ACC112 (cell line): ENCODE data around the gene PRR29.
"Not testable (repeated sequence)": the region's sequence is repeated elsewhere in the genome, so short reads cannot be mapped to it uniquely, and the experiment has no call there.

Source experiments
- H2AFZ ChIP-seq: fragments of 200-600 bp; sonication (generic); one replicate; pipeline ENCODE4 v1.6.0; 2017; ENCODE audit warnings: antibody characterized with exemption, low read length; ENCODE audit not compliant: unreplicated experiment
- H3K27ac ChIP-seq: fragments of 200-600 bp; sonication (generic); 2 replicates; pipeline ENCODE4 v1.5.1; 2014; ENCODE audit warnings: low read depth, mild to moderate bottlenecking, antibody characterized with exemption, low read length, moderate library complexity
- H3K27me3 ChIP-seq: fragments of 200-600 bp; sonication (generic); 2 replicates; pipeline ENCODE4 v1.6.1; 2014; ENCODE audit warnings: mild to moderate bottlenecking, antibody characterized with exemption, low read length, moderate library complexity, mixed read lengths; ENCODE audit not compliant: insufficient read depth
- H3K36me3 ChIP-seq: fragments of 200-600 bp; sonication (generic); 2 replicates; pipeline ENCODE4 v1.6.1; 2016; ENCODE audit warnings: mild to moderate bottlenecking, antibody characterized with exemption, low read length, moderate library complexity, mixed read lengths; ENCODE audit not compliant: insufficient read depth
- H3K4me1 ChIP-seq: fragments of 200-600 bp; sonication (generic); one replicate; pipeline ENCODE4 v1.6.1; 2016; ENCODE audit warnings: low read length, mixed read lengths; ENCODE audit not compliant: insufficient read depth, unreplicated experiment, control insufficient read depth
- H3K4me3 ChIP-seq: fragments of 200-600 bp; sonication (generic); 2 replicates; pipeline ENCODE4 v1.5.1; 2014; ENCODE audit warnings: mild to moderate bottlenecking, low read depth, low read length
- H3K79me2 ChIP-seq: fragments of 200-600 bp; sonication (generic); one replicate; pipeline ENCODE4 v1.6.0; 2016; ENCODE audit warnings: low read length; ENCODE audit not compliant: control insufficient read depth, unreplicated experiment, insufficient read depth

PRR29 gene

GRCh38 chr17:64005734-64006167 lies 7.6 kb downstream of the PRR29 start:
- H3K4me3 ChIP-seq: peak overlapping the region; percentile 44; the same call in 1 of the 2 replicates
- no peak overlapping the region for H3K27ac ChIP-seq
- H3K27me3 ChIP-seq: no peaks in the 10 kb centered on the region
- no peaks in the 10 kb centered on the region for H3K36me3 ChIP-seq
- H3K79me2 ChIP-seq: no peaks in the 10 kb centered on the region
- no peak overlapping the region for H2AFZ ChIP-seq
- H3K4me1 ChIP-seq: peaks cover 59% of the 10 kb centered on the region

GRCh38 chr17:64006361-64007088 lies 8.4 kb downstream of the PRR29 start:
- Histone ChIP-seq H2AFZ (no peak overlapping the region), H3K4me1 (peaks cover 57% of the 10 kb centered on the region), H3K27ac (no peak overlapping the region), H3K27me3 (no peaks in the 10 kb centered on the region), H3K36me3 (no peaks in the 10 kb centered on the region), H3K79me2 (no peaks in the 10 kb centered on the region), H3K4me3 (peak overlapping the region; percentile 58)

DNA sequence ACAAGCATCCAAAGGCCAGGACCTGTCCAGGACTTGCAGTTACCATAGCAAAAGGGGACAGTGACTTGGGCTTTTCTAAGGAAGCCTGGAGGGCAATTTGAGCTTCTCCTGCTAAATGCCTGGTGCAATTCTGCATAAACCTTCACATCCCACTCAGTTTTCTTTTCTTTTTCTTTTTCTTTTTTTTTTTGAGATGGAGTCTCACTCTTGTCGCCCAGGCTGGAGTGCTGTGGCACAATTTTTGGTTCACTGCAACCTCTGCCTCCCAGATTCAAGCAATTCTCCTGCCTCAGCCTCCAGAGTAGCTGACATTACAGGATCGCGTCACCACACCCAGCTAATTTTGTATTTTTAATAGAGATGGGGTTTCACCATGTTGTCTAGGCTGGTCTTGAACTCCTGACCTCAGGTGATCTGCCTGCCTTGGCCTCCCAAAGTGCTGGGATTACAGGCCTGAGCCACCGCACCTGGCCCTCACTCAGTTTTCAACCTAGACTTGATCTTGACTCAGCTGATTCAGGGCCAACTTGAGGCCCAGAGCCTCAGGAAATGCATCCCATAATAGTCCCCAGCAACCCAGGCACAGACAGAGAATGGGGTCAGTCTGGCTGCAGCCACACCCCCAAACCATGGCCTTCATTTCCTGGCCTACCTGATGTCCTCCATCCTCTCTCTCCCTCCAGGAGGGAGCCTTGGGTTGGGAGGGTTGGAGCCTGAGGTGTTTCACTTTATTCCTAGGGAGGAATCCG lies 9.1 kb downstream of the PRR29 start:
- Histone ChIP-seq H2AFZ (peak overlapping the region; percentile 85), H3K4me1 (peaks cover 50% of the 10 kb centered on the region)
- H3K4me3 ChIP-seq, H3K27ac ChIP-seq, H3K79me2 ChIP-seq, H3K27me3 ChIP-seq, H3K36me3 ChIP-seq: not testable (repeated sequence)

DNA sequence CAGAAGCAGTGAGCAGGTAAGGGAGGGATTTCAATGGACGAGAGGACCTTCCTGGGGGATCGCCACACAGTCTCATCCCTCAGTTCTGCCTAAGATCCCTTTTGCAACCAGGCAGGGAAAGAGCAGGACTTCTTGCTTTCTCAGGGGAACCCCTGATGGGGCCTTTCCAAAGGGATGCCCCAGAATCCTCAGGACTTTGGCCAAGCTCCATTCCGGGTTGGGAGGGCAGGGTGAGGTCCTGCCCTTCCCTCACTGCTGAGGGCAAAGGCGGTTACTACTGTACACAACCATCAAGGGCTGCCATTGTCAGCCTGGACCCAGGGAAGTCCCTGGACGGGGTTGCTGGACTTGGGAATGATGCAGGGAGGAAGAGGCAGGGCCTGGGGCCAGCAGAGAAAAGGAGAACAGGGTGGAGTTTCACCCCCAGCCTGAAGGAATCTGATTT lies 9.7 kb downstream of the PRR29 start:
- Histone ChIP-seq H3K27ac (no peak overlapping the region), H3K79me2 (no peaks in the 10 kb centered on the region), H3K4me3 (no peak overlapping the region), H2AFZ (peak overlapping the region; percentile 85), H3K36me3 (no peaks in the 10 kb centered on the region), H3K4me1 (peaks cover 49% of the 10 kb centered on the region), H3K27me3 (no peaks in the 10 kb centered on the region)

- no peaks in the 10 kb centered on the region for H3K79me2 ChIP-seq
- H3K36me3 ChIP-seq: no peaks in the 10 kb centered on the region
- no peak overlapping the region for H3K4me3 ChIP-seq
- peaks cover 49% of the 10 kb centered on the region for H3K4me1 ChIP-seq
- no peaks in the 10 kb centered on the region for H3K27me3 ChIP-seq
- peak overlapping the region; percentile 38; the same call in 1 of the 2 replicates for H3K27ac ChIP-seq
- peak overlapping the region; percentile 85 for H2AFZ ChIP-seq
These were observed 10.2 kb downstream of the PRR29 start for GRCh38 chr17:64008346-64008745.

- Histone ChIP-seq H3K27ac (peak overlapping the region; percentile 38; the same call in 1 of the 2 replicates), H2AFZ (no peak overlapping the region), H3K36me3 (no peaks in the 10 kb centered on the region), H3K4me3 (no peak overlapping the region), H3K4me1 (peaks cover 49% of the 10 kb centered on the region), H3K79me2 (no peaks in the 10 kb centered on the region), H3K27me3 (no peaks in the 10 kb centered on the region)
These were observed 10.7 kb downstream of the PRR29 start for GRCh38 chr17:64008830-64009229.

DNA sequence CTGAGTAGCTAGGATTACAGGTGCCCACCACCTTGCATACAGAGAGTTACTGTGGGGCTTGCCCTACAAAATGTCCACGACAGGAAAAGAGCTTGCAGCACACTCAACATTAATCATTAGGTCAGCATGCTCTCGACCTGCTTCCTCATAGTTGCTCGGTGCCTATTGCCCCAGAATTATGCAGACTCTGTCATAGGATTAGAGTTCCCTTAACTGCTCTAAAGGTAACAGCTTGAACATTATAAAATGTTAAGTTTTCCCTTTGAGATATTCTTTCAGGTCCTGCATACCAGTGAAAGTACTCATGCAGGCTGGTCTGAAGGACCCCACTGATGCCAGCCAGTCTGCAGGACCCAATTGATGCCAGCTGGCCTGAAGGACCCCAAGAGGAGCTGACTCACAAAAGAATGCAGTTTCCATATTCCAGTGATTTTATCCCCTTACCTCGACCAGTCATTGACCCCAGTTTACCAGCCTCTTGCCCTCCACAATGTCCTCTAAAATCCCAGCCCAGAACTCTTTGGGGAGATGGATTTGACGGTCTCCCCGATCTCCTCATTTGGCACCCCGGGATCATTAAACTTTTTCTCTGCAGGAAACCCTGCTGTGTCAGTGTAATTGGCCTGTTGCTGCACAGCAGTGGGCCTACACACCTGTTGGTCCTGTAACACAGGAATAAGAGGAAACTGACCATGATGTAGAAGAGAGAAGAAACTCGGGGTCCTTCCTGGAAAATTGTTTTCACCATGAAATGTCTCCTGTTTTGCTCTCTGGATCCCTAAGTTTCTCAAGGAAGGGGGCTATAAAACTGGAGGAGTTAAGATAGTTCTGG lies 11.6 kb downstream of the PRR29 start:
- peak overlapping the region; percentile 3 for H2AFZ ChIP-seq
- peak overlapping the region; percentile 48 for H3K27ac ChIP-seq
- no peak overlapping the region for H3K4me3 ChIP-seq
- no peaks in the 10 kb centered on the region for H3K27me3 ChIP-seq
- H3K36me3 ChIP-seq: no peaks in the 10 kb centered on the region
- no peaks in the 10 kb centered on the region for H3K79me2 ChIP-seq
- peaks cover 49% of the 10 kb centered on the region for H3K4me1 ChIP-seq

- H3K4me1 ChIP-seq: no peaks in the 10 kb centered on the region
- no peaks in the 10 kb centered on the region for H3K79me2 ChIP-seq
- H3K4me3 ChIP-seq: no peak overlapping the region
- H3K27me3 ChIP-seq: no peaks in the 10 kb centered on the region
- no peaks in the 10 kb centered on the region for H3K36me3 ChIP-seq
- H3K27ac ChIP-seq: no peak overlapping the region
- no peak overlapping the region for H2AFZ ChIP-seq
These were observed 17.3 kb downstream of the PRR29 start for GRCh38 chr17:64015447-64015846.

- Histone ChIP-seq H3K27ac (no peak overlapping the region), H3K4me1 (no peaks in the 10 kb centered on the region), H3K27me3 (no peaks in the 10 kb centered on the region), H3K4me3 (no peak overlapping the region), H2AFZ (no peak overlapping the region), H3K36me3 (no peaks in the 10 kb centered on the region), H3K79me2 (no peaks in the 10 kb centered on the region)
These were observed 18.2 kb downstream of the PRR29 start for GRCh38 chr17:64016231-64016784.

- Histone ChIP-seq H3K27me3 (no peaks in the 10 kb centered on the region), H3K36me3 (no peaks in the 10 kb centered on the region), H3K4me3 (no peak overlapping the region), H3K4me1 (no peaks in the 10 kb centered on the region), H2AFZ (no peak overlapping the region), H3K79me2 (no peaks in the 10 kb centered on the region), H3K27ac (no peak overlapping the region)
These were observed 18.8 kb downstream of the PRR29 start for GRCh38 chr17:64016974-64017373.
